Measurements from ENCODE around the gene BCL11B.

- TF ChIP-seq POLR2A (IDR thresholded peaks at IDR 0.05) = no peak
- no peak for TF ChIP-seq CTCF (IDR thresholded peaks at IDR 0.05)
- no peak for TF ChIP-seq EP300 (IDR thresholded peaks at IDR 0.05)
- TF ChIP-seq POLR2AphosphoS5 (IDR thresholded peaks at IDR 0.05) = no peak
These were observed 98.9 kb downstream of the BCL11B start for GRCh38 chr14:99173086-99173485.

Measured in gastroesophageal sphincter (tissue), 3 donors.